ENCODE measurements around the gene YARS1.

- TF ChIP-seq POLR2AphosphoS5 (IDR thresholded peaks at IDR 0.05) (no peak), CTCF (IDR thresholded peaks at IDR 0.05) (no peak)
These were observed 47.3 kb upstream of the YARS1 start for GRCh38 chr1:32864375-32865019.

Measured in breast epithelium (tissue), 3 donors.